ENCODE measurements around the gene ZNF561. TPM values are rescaled to one million over a fixed set of nuclear protein-coding genes. Genes with fewer than 3 reads are reported as not detected.
A peak's percentile ranks its signal among the peaks of the same experiment; 100 is the strongest.

Gene ZNF561
- total and polyA plus RNA-seq, 9 of the 15 experiments (the other 6 are each of a cell fraction or from before 2014, with no cell fraction given) = 13.9 to 34.9 (median 23.6) TPM

- TF ChIP-seq CREB3 (tag; conservative IDR thresholded peaks at IDR 0.05; ENCODE audit: low read depth) = no peak
- TF ChIP-seq U2AF1 (optimal IDR thresholded peaks at IDR 0.05; ENCODE audit: low read depth, low read length) = no peak
- peak; percentile 76; the same call in 1 of the 2 replicates for TF ChIP-seq ETS1 (conservative IDR thresholded peaks at IDR 0.05; ENCODE audit: control insufficient read depth, low read depth, low read length)
- TF ChIP-seq JUN (IDR thresholded peaks at IDR 0.05; ENCODE audit: borderline replicate concordance, low read depth, low read length) = peak; percentile 55; the same call in 1 of the 2 replicates
- TF ChIP-seq JUN (CRISPR knock-in tag; IDR thresholded peaks at IDR 0.05; ENCODE audit: borderline replicate concordance) = no peak
- no peak; the same call in 1 of the 2 replicates for TF ChIP-seq E2F3 (CRISPR knock-in tag; IDR thresholded peaks at IDR 0.05)
- TF ChIP-seq NR1H2 (CRISPR knock-in tag; IDR thresholded peaks at IDR 0.05) = 0 out of 2 replicates have a peak, but pooled peaks have one; percentile 62
- TF ChIP-seq NFXL1 (CRISPR knock-in tag; IDR thresholded peaks at IDR 0.05) = no peak
- no peak for TF ChIP-seq MAFF (IDR thresholded peaks at IDR 0.05; ENCODE audit: low read length)
- no peak for TF ChIP-seq TBL1XR1 (IDR thresholded peaks at IDR 0.05; ENCODE audit: low read length in 2 of 2)
- TF ChIP-seq ZNF395 (CRISPR knock-in tag; IDR thresholded peaks at IDR 0.05) = no peak; the same call in 1 of the 2 replicates
- peak; percentile 46; the same call in 1 of the 2 replicates for TF ChIP-seq NCOA1 (IDR thresholded peaks at IDR 0.05; ENCODE audit: low read depth)
- TF ChIP-seq ERF (CRISPR knock-in tag; IDR thresholded peaks at IDR 0.05) = no peak
- TF ChIP-seq TEAD4 (IDR thresholded peaks at IDR 0.05; ENCODE audit: low read length) = peak; percentile 16; the same call in 1 of the 2 replicates
- TF ChIP-seq TEAD4 (CRISPR knock-in tag; IDR thresholded peaks at IDR 0.05; ENCODE audit: borderline replicate concordance) = peak; percentile 29; the same call in 1 of the 2 replicates
- TF ChIP-seq CTBP1 (IDR thresholded peaks at IDR 0.05; ENCODE audit: borderline replicate concordance) = peak; percentile 56; the same call in 1 of the 2 replicates
- peak; percentile 77; the same call in 1 of the 2 replicates for TF ChIP-seq ELF1 (tag; IDR thresholded peaks at IDR 0.05)
- peak; percentile 92 for TF ChIP-seq ZFX (CRISPR knock-in tag; IDR thresholded peaks at IDR 0.05)
- peak; percentile 80; the same call in 1 of the 2 replicates for TF ChIP-seq FOXP1 (CRISPR knock-in tag; IDR thresholded peaks at IDR 0.05)
- no peak for TF ChIP-seq KDM1A (IDR thresholded peaks at IDR 0.05)
These were observed 36.8 kb downstream of the ZNF561 start, which contains the start of gene ZNF121 (continued) for GRCh38 chr19:9584073-9584833.

Data from K562 (cell line).